Bronchial epithelial cell (primary cell): ENCODE results near the gene TRHDE. TPM values are rescaled to one million over a fixed set of nuclear protein-coding genes. Genes with fewer than 3 reads are reported as not detected.
"Not testable (repeated sequence)": the region's sequence is repeated elsewhere in the genome, so short reads cannot be mapped to it uniquely, and the experiment has no call there.

Source experiments
- DNase-seq: peaks from one replicate; pipeline ENCODE4 v3.0.0-alpha.2; 2010; ENCODE audit warnings: low read depth
- FAIRE-seq: peaks from 2 replicates; lab custom pipeline; 2011; peaks lifted over from hg19 to GRCh38; lab: Jason Lieb, UNC
- H3K27me3 ChIP-seq: 2 replicates; pipeline ENCODE4 v1.5.1; 2011; ENCODE audit warnings: low read length; ENCODE audit not compliant: control insufficient read depth, insufficient read depth
- H3K36me3 ChIP-seq: 2 replicates; pipeline ENCODE4 v1.5.1; 2011; ENCODE audit warnings: low read length; ENCODE audit not compliant: control insufficient read depth, insufficient read depth
- H3K4me3 ChIP-seq: 2 replicates; pipeline ENCODE4 v1.5.1; 2011; ENCODE audit warnings: mild to moderate bottlenecking, low read depth, low read length, control low read depth
- CTCF ChIP-seq: IDR thresholded peaks from 2 replicates; pipeline ENCODE4 v1.5.1; 2011; ENCODE audit warnings: mild to moderate bottlenecking, moderate library complexity, low read length, control low read depth, inconsistent platforms; ENCODE audit not compliant: insufficient read depth, severe bottlenecking
- total RNA-seq: library from RNA; depleted of rRNA; stranded (reverse); fragments of >200 nt; gene quantifications from 2 replicates; pipeline ENCODE4 v1.2.1, GENCODE V29; 2014

TRHDE gene
- total RNA-seq, 1 donor from 2014 or later, result 0.26 TPM

- H3K4me3 ChIP-seq, result no peak overlapping the region
- no peak for DNase-seq
- no peaks in the 10 kb centered on the region for H3K27me3 ChIP-seq
- no peak for TF ChIP-seq CTCF
- no peak for FAIRE-seq
- no peaks in the 10 kb centered on the region for H3K36me3 ChIP-seq
Observed at GRCh38 chr12:72631926-72632685, 359.9 kb downstream of the TRHDE start.

GRCh38 chr12:72642706-72643105 lies 370.5 kb downstream of the TRHDE start:
- Histone ChIP-seq H3K27me3 (no peaks in the 10 kb centered on the region), H3K36me3 (no peaks in the 10 kb centered on the region), H3K4me3 (no peak overlapping the region)
- no peak for TF ChIP-seq CTCF
- DNase-seq (no peak), FAIRE-seq (no peak)

- no peak overlapping the region for H3K4me3 ChIP-seq
- no peaks in the 10 kb centered on the region for H3K27me3 ChIP-seq
- FAIRE-seq, result no peak
- H3K36me3 ChIP-seq, result no peaks in the 10 kb centered on the region
- no peak for DNase-seq
- TF ChIP-seq CTCF, result no peak
Observed at GRCh38 chr12:72647139-72647538, 375.0 kb downstream of the TRHDE start.

- no peak for FAIRE-seq
- Histone ChIP-seq H3K27me3 (no peaks in the 10 kb centered on the region), H3K36me3 (no peaks in the 10 kb centered on the region), H3K4me3 (no peak overlapping the region)
- no peak for TF ChIP-seq CTCF
- DNase-seq, result no peak
Observed at GRCh38 chr12:72658615-72659014, 386.4 kb downstream of the TRHDE start.

GRCh38 chr12:72660174-72660573 lies 388.0 kb downstream of the TRHDE start:
- not testable (repeated sequence) for H3K4me3 ChIP-seq, FAIRE-seq, H3K27me3 ChIP-seq, DNase-seq, H3K36me3 ChIP-seq

GRCh38 chr12:72673853-72674252 lies 401.7 kb downstream of the TRHDE start:
- no peak for FAIRE-seq
- no peak for TF ChIP-seq CTCF

More at GRCh38 chr12:72673853-72674252, 401.7 kb downstream of the TRHDE start:
- no peaks in the 10 kb centered on the region for H3K27me3 ChIP-seq
- H3K4me3 ChIP-seq, result no peak overlapping the region
- no peaks in the 10 kb centered on the region for H3K36me3 ChIP-seq
- no peak for DNase-seq
